Psoas muscle (tissue), 8 donors: Measurements from ENCODE around the gene HTRA2. TPM values are rescaled to one million over a fixed set of nuclear protein-coding genes. Genes with fewer than 3 reads are reported as not detected.
A peak's percentile ranks its signal among the peaks of the same experiment; 100 is the strongest.

Experiments
- ATAC-seq, 4 donors: fragments of 200-7000 bp; cut with Tn5 transposase; one replicate each; pipeline ENCODE4 v1.9.1; 2020; ENCODE audit warnings: moderate library complexity in 3 of 4, mild to moderate bottlenecking in 2 of 4
- DNase-seq, 2 donors: peaks; one replicate each; pipeline ENCODE4 v3.0.0-alpha.2; 2020
- H3K27ac ChIP-seq: fragments of 200-600 bp; one replicate; pipeline ENCODE4 v1.8.0; 2022
- H3K27me3 ChIP-seq, 3 donors: fragments of 200-600 bp in 1 of 3; one replicate each; pipeline versions ENCODE4 v1.6.1 to v1.8.0; 2013 to 2022; ENCODE audit warnings: low read length in 2 of 3, mild to moderate bottlenecking in 2 of 3, moderate library complexity in 1 of 3; ENCODE audit not compliant: insufficient read depth in 3 of 3
- H3K36me3 ChIP-seq, 2 donors: fragments of 200-600 bp in 1 of 2; one replicate each; pipeline versions ENCODE4 v1.6.1 to v1.8.0; 2013 to 2022; ENCODE audit warnings: low read depth in 1 of 2, mild to moderate bottlenecking in 1 of 2, moderate library complexity in 1 of 2; ENCODE audit not compliant: insufficient read depth in 1 of 2
- H3K4me1 ChIP-seq: fragments of 200-600 bp; one replicate; pipeline ENCODE4 v1.8.0; 2022
- H3K4me3 ChIP-seq: fragments of 200-600 bp; one replicate; pipeline ENCODE4 v1.8.0; 2022; ENCODE audit warnings: mild to moderate bottlenecking
- H3K9me3 ChIP-seq: fragments of 200-600 bp; one replicate; pipeline ENCODE4 v1.8.0; 2022
- WGBS, 3 donors: extraction: QIAGEN DNeasy Blood & Tissue Kit; methylation state at CpG; one replicate each; pipeline versions ENCODE4 v1.1.6 to v1.1.7; 2013; 5-methylcytosine and 5-hydroxymethylcytosine counted together
- intact Hi-C, 2 donors: fragments of 100-400 bp; cut with DNase I; formaldehyde crosslinking; loops; one replicate each; pipeline versions ENCODE4 v1.11.0 to v1.14.2; 2022
- polyA plus RNA-seq, 3 donors: library from polyadenylated mRNA; stranded (reverse); fragments of 200-250 nt; gene quantifications; one replicate each; pipeline ENCODE4 v1.2.3, GENCODE V29; 2013
- total RNA-seq, 4 donors: library from RNA; stranded (reverse); fragmentation: NEBNext Ultra II Directional in 2 of 4; extraction: Animal tissue kit (Norgen Biotek cat#: 25700) in 2 of 4; gene quantifications; one replicate each; pipeline versions ENCODE4 v1.2.1 to v1.2.4, GENCODE V29; 2021 to 2023
- TF ChIP-seq, protein P1 (sequence below): fragments of 200-600 bp; IDR thresholded peaks from one replicate; pipeline ENCODE4 v1.8.0; 2022; ENCODE audit warnings: antibody characterized with exemption
- donor health status: healthy with polysubstance abuse.
- donor health status: DM: no; HTN: no; CAD: no; lungs with moderate emphysema.
- donor health status: Bipolar disorder and iron deficiency.
- donor health status: healthy.
- donor health status: DM: yes; HTN: yes; CAD: no.
- donor health status: DM: no; HTN: no; CAD: no.
- donor health status: DM: no; HTN: no; CAD: no.
- donor health status: DM: yes; HTN: yes; CAD: no.

Gene HTRA2
- total and polyA plus RNA-seq, 7 donors = 23.0 to 54.4 (median 27.6) TPM

GRCh38 chr2:74577448-74577847 lies 47.7 kb downstream of the HTRA2 start:
- H3K36me3 ChIP-seq = no peaks in the 10 kb centered on the region
- no peaks in the 10 kb centered on the region for H3K4me1 ChIP-seq
- no peaks in the 10 kb centered on the region for H3K9me3 ChIP-seq
- 23 to 32% (median 25%) methylated on average over 2 of the region's 2 CpGs for WGBS, 3 donors
- no peak overlapping the region for H3K4me3 ChIP-seq
- intact Hi-C loops = no loop called here
- no peak overlapping the region for H3K27ac ChIP-seq
- ATAC-seq = peak in 2 of 4 donors; percentile 35 to 76
- peaks cover 0 to 2% (median 0%) of the 10 kb centered on the region in 3 donors for H3K27me3 ChIP-seq
- no peak for DNase-seq
- TF ChIP-seq, protein P1, sequence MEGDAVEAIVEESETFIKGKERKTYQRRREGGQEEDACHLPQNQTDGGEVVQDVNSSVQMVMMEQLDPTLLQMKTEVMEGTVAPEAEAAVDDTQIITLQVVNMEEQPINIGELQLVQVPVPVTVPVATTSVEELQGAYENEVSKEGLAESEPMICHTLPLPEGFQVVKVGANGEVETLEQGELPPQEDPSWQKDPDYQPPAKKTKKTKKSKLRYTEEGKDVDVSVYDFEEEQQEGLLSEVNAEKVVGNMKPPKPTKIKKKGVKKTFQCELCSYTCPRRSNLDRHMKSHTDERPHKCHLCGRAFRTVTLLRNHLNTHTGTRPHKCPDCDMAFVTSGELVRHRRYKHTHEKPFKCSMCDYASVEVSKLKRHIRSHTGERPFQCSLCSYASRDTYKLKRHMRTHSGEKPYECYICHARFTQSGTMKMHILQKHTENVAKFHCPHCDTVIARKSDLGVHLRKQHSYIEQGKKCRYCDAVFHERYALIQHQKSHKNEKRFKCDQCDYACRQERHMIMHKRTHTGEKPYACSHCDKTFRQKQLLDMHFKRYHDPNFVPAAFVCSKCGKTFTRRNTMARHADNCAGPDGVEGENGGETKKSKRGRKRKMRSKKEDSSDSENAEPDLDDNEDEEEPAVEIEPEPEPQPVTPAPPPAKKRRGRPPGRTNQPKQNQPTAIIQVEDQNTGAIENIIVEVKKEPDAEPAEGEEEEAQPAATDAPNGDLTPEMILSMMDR = no peak

DNA sequence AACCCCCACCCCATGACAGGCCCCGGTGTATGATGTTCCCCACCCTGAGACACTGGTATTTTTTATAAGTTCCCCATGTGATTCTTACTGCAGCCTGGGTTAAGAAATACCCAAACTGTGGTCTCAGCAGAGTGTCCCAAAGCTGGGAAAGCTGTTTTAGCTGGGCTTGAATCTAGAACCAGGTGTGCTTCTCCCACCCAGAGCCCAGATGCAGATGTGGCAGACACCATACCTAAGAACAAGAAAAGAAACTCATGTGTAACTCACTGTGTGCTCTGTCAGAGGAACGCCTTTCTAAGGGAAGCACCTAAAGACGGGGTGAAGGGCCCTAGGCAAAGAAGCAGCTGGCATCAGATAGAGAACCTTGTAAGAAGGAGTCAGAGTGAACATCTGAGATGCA lies 48.7 kb downstream of the HTRA2 start:
- TF ChIP-seq, protein P1 = no peak
- no peaks in the 10 kb centered on the region for H3K36me3 ChIP-seq
- ATAC-seq (no peak), DNase-seq (no peak)
- H3K9me3 ChIP-seq = no peaks in the 10 kb centered on the region
- no peak overlapping the region for H3K27ac ChIP-seq
- H3K27me3 ChIP-seq = peaks cover 0 to 2% (median 0%) of the 10 kb centered on the region in 3 donors
- intact Hi-C loops = no loop called here
- no peak overlapping the region for H3K4me3 ChIP-seq
- WGBS, 3 donors = 91 to 95% (median 94%) methylated on average over 3 of the region's 3 CpGs
- H3K4me1 ChIP-seq = no peaks in the 10 kb centered on the region

DNA sequence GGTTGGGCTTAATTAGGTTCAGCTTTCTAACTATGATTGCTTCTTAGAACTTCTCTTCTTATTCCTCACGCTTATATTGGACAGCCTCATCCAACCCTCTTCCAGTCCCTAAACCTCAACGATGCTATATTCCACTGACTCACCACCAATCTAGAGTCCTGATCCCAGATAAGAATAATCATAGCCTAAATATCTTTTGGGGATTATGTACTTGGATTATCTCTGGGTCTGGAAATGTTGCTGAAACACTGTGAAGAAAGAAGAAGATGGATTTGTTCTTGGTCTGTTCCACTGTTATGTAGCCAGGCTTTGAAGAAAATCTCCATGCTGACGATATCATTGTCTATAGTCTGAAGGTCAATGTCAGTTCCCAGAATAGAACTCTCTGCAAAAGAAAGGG lies 51.7 kb downstream of the HTRA2 start:
- no peak overlapping the region for H3K27ac ChIP-seq
- no peaks in the 10 kb centered on the region for H3K36me3 ChIP-seq
- ATAC-seq = no peak
- intact Hi-C loops = no loop called here
- TF ChIP-seq, protein P1 = no peak
- H3K27me3 ChIP-seq = peaks cover 0 to 2% (median 0%) of the 10 kb centered on the region in 3 donors
- H3K4me1 ChIP-seq = no peaks in the 10 kb centered on the region
- no peak overlapping the region for H3K4me3 ChIP-seq
- no peak for DNase-seq
- no peaks in the 10 kb centered on the region for H3K9me3 ChIP-seq
- WGBS, 3 donors = 87 to 96% (median 89%) methylated on average over 3 of the region's 3 CpGs

DNA sequence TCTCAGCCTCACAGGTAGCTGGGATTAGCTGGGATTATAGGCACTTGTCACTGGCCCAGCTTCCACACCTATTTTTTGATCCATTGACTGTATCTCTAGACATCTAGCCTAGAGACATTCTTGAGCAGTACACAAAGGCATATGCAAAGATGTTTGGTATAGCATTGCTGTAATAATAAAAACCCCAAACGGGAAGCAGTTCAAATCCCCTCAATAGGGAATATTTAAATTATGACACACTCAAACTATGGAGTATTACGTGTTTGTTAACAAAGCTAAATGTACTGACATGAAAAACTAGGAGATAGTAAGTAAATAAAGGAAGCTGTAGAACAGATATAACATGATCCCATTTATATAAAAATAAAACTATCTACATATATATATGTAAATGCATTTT lies 52.5 kb downstream of the HTRA2 start:
- Histone ChIP-seq H3K27me3 (peaks cover 0 to 2% (median 0%) of the 10 kb centered on the region in 3 donors), H3K4me3 (no peak overlapping the region), H3K9me3 (no peaks in the 10 kb centered on the region), H3K36me3 (no peaks in the 10 kb centered on the region), H3K4me1 (no peaks in the 10 kb centered on the region), H3K27ac (no peak overlapping the region)
- ATAC-seq = no peak
- WGBS, 3 donors = 84 to 91% (median 86%) methylated on average over 2 of the region's 2 CpGs
- TF ChIP-seq, protein P1 = no peak
- no peak for DNase-seq
- intact Hi-C loops = no loop called here

Other genes with a start within 250 kb of the HTRA2 start
- gene SLC4A5, start 186.5 kb upstream of the HTRA2 start, total RNA-seq = 1 to 10 TPM in 3 of 4 donors, under 1 TPM in 1; 0.57 to 5.7 (median 2.3) TPM
- gene SLC4A5, start 186.5 kb upstream of the HTRA2 start, polyA plus RNA-seq = under 1 TPM; 0.27 to 0.53 (median 0.42) TPM
- gene DCTN1, start 149.6 kb upstream of the HTRA2 start, total RNA-seq = 100 to 1,000 TPM in 3 of 4 donors, 10 to 100 TPM in 1; 99.0 to 131 (median 116) TPM
- gene DCTN1, start 149.6 kb upstream of the HTRA2 start, polyA plus RNA-seq = 10 to 100 TPM; 45.6 to 61.3 (median 52.1) TPM
- under 1 TPM; 0.15 to 0.46 (median 0.39) TPM for gene C2orf81, start 108.3 kb upstream of the HTRA2 start, total RNA-seq
- gene C2orf81, start 108.3 kb upstream of the HTRA2 start, polyA plus RNA-seq = under 1 TPM; 0.06 to 0.34 (median 0.23) TPM
- gene WDR54, start 108.2 kb upstream of the HTRA2 start, total RNA-seq = 1 to 10 TPM; 1.1 to 1.6 (median 1.4) TPM
- gene WDR54, start 108.2 kb upstream of the HTRA2 start, polyA plus RNA-seq = 1 to 10 TPM in 2 of 3 donors, under 1 TPM in 1; 0.52 to 2.4 (median 2.4) TPM
- 10 to 100 TPM in 2 of 4 donors, 1 to 10 TPM in 2; 6.0 to 18.8 (median 9.0) TPM for gene RTKN, start 88.0 kb upstream of the HTRA2 start, total RNA-seq
- gene RTKN, start 88.0 kb upstream of the HTRA2 start, polyA plus RNA-seq = 10 to 100 TPM in 1 of 3 donors, 1 to 10 TPM in 2; 3.1 to 12.1 (median 6.6) TPM
- 10 to 100 TPM; 23.6 to 39.0 (median 28.6) TPM for gene INO80B, start 74.8 kb upstream of the HTRA2 start, total RNA-seq
- 10 to 100 TPM; 29.1 to 61.1 (median 41.7) TPM for gene INO80B, start 74.8 kb upstream of the HTRA2 start, polyA plus RNA-seq
- 10 to 100 TPM; 21.6 to 41.3 (median 23.4) TPM for gene WBP1, start 71.5 kb upstream of the HTRA2 start, total RNA-seq
- gene WBP1, start 71.5 kb upstream of the HTRA2 start, polyA plus RNA-seq = 10 to 100 TPM; 19.4 to 26.2 (median 24.7) TPM
- 10 to 100 TPM; 17.1 to 26.4 (median 24.2) TPM for gene MOGS, start 64.6 kb upstream of the HTRA2 start, total RNA-seq
- 10 to 100 TPM; 19.8 to 38.8 (median 25.2) TPM for gene MOGS, start 64.6 kb upstream of the HTRA2 start, polyA plus RNA-seq
- gene MRPL53, start 57.3 kb upstream of the HTRA2 start, total RNA-seq = 100 to 1,000 TPM; 118 to 157 (median 138) TPM
- gene MRPL53, start 57.3 kb upstream of the HTRA2 start, polyA plus RNA-seq = 10 to 100 TPM; 63.7 to 90.0 (median 63.9) TPM
- gene CCDC142, start 46.9 kb upstream of the HTRA2 start, total RNA-seq = 1 to 10 TPM; 2.7 to 8.3 (median 4.5) TPM
- 1 to 10 TPM; 1.4 to 8.7 (median 2.5) TPM for gene CCDC142, start 46.9 kb upstream of the HTRA2 start, polyA plus RNA-seq
- gene TTC31, start 46.9 kb upstream of the HTRA2 start, total RNA-seq = 10 to 100 TPM in 1 of 4 donors, 1 to 10 TPM in 3; 5.4 to 10.1 (median 8.4) TPM
- 10 to 100 TPM in 1 of 3 donors, 1 to 10 TPM in 2; 7.9 to 13.2 (median 9.4) TPM for gene TTC31, start 46.9 kb upstream of the HTRA2 start, polyA plus RNA-seq
- under 1 TPM in 2 of 4 donors, not detected in 2; 0.15 to 0.36 TPM for gene LBX2, start 30.3 kb upstream of the HTRA2 start, total RNA-seq
- gene LBX2, start 30.3 kb upstream of the HTRA2 start, polyA plus RNA-seq = under 1 TPM; 0.14 to 0.68 (median 0.26) TPM
- 10 to 100 TPM; 14.3 to 32.0 (median 21.5) TPM for gene PCGF1, start 22.2 kb upstream of the HTRA2 start, total RNA-seq
- gene PCGF1, start 22.2 kb upstream of the HTRA2 start, polyA plus RNA-seq = 10 to 100 TPM; 25.6 to 60.3 (median 44.9) TPM
- not detected for gene TLX2, start 15.5 kb upstream of the HTRA2 start, total RNA-seq
- not detected for gene TLX2, start 15.5 kb upstream of the HTRA2 start, polyA plus RNA-seq
- not detected for gene DQX1, start 3.7 kb upstream of the HTRA2 start, total RNA-seq
- under 1 TPM; 0.19 to 0.27 (median 0.27) TPM for gene DQX1, start 3.7 kb upstream of the HTRA2 start, polyA plus RNA-seq
- gene AUP1, start 227 bp upstream of the HTRA2 start, total RNA-seq = 10 to 100 TPM; 56.0 to 94.7 (median 84.6) TPM
- 100 to 1,000 TPM; 123 to 205 (median 169) TPM for gene AUP1, start 227 bp upstream of the HTRA2 start, polyA plus RNA-seq
- gene LOXL3, start 24.0 kb downstream of the HTRA2 start, total RNA-seq = 1 to 10 TPM in 3 of 4 donors, under 1 TPM in 1; 0.99 to 2.3 (median 1.6) TPM
- under 1 TPM; 0.62 to 0.64 (median 0.64) TPM for gene LOXL3, start 24.0 kb downstream of the HTRA2 start, polyA plus RNA-seq
- gene DOK1, start 24.8 kb downstream of the HTRA2 start, total RNA-seq = 1 to 10 TPM; 1.2 to 3.8 (median 2.0) TPM
- 1 to 10 TPM; 1.0 to 2.0 (median 1.1) TPM for gene DOK1, start 24.8 kb downstream of the HTRA2 start, polyA plus RNA-seq
- gene M1AP, start 118.4 kb downstream of the HTRA2 start, total RNA-seq = under 1 TPM in 1 of 4 donors, not detected in 3; 0.21 TPM
- under 1 TPM in 1 of 3 donors, not detected in 2; 0.01 TPM for gene M1AP, start 118.4 kb downstream of the HTRA2 start, polyA plus RNA-seq
- gene SEMA4F, start 124.3 kb downstream of the HTRA2 start, total RNA-seq = 1 to 10 TPM; 2.0 to 5.7 (median 2.5) TPM
- gene SEMA4F, start 124.3 kb downstream of the HTRA2 start, polyA plus RNA-seq = 1 to 10 TPM in 1 of 3 donors, under 1 TPM in 2; 0.59 to 1.5 (median 0.72) TPM